B cell (primary cell): Measurements from ENCODE around the gene ALAS2. TPM values are rescaled to one million over a fixed set of nuclear protein-coding genes. Genes with fewer than 3 reads are reported as not detected.

Source experiments
- ATAC-seq: fragments of 200-7000 bp; cut with Tn5 transposase; one replicate; pipeline ENCODE4 v1.10.0; 2021; ENCODE audit warnings: low read depth, mild to moderate bottlenecking, moderate number of reproducible peaks, moderate library complexity
- CTCF ChIA-PET: fragments of 350-600 bp; sonication (Branson Sonifier 250); formaldehyde crosslinking; loops from one replicate; lab custom pipeline; 2021; ENCODE audit warnings: antibody characterized with exemption, inconsistent platforms; lab: Charles Lee
- POLR2A ChIA-PET: fragments of 350-600 bp; sonication (Branson Sonifier 250); formaldehyde crosslinking; loops from one replicate; lab custom pipeline; 2021; ENCODE audit warnings: antibody characterized with exemption; lab: Charles Lee
- DNase-seq: peaks from one replicate; pipeline ENCODE4 v3.0.0; 2013
- H2AFZ ChIP-seq: 2 replicates; pipeline ENCODE4 v1.6.1; 2012; ENCODE audit warnings: mild to moderate bottlenecking, low read depth, low read length; ENCODE audit not compliant: insufficient read depth, poor library complexity, severe bottlenecking
- H3K27ac ChIP-seq, 2 donors: 1 replicate in 1 of 2; 2 replicates in 1 of 2; pipeline ENCODE4 v1.5.1; 2012 to 2013; ENCODE audit warnings: low read length in 2 of 2, mild to moderate bottlenecking in 2 of 2, moderate library complexity in 1 of 2
- H3K27me3 ChIP-seq, 4 experiments: fragments of 200-600 bp in 1 of 4; sonication (generic) in 1 of 4; replicated peaks in 1 of 4; 1 replicate in 2 of 4; 2 replicates in 2 of 4; pipeline versions ENCODE4 v1.6.1 to v1.7.0; 2013 to 2016; ENCODE audit warnings: low read length in 3 of 4, mild to moderate bottlenecking in 2 of 4, mixed read lengths in 1 of 4, moderate library complexity in 1 of 4; ENCODE audit not compliant: insufficient read depth in 4 of 4, control insufficient read depth in 3 of 4; ENCODE audit errors: control extremely low read depth in 1 of 4
- H3K36me3 ChIP-seq, 2 experiments: replicated peaks in 1 of 2; 1 replicate in 1 of 2; 2 replicates in 1 of 2; pipeline versions ENCODE4 v1.6.1 to v1.7.1; 2013; ENCODE audit warnings: low read length in 1 of 2; ENCODE audit not compliant: insufficient read depth in 2 of 2, control insufficient read depth in 1 of 2; ENCODE audit errors: control extremely low read depth in 1 of 2, extremely low read depth in 1 of 2
- H3K4me1 ChIP-seq, 2 donors: fragments of 200-600 bp in 1 of 2; sonication (generic) in 1 of 2; 1 replicate in 1 of 2; 2 replicates in 1 of 2; pipeline versions ENCODE4 v1.5.1 to v1.6.1; 2013 to 2017; ENCODE audit warnings: low read length in 2 of 2; ENCODE audit not compliant: control insufficient read depth in 2 of 2, insufficient read depth in 2 of 2
- H3K4me2 ChIP-seq: replicated peaks from 2 replicates; pipeline ENCODE3; 2012; ENCODE audit warnings: mild to moderate bottlenecking, low read depth, low read length; ENCODE audit not compliant: poor library complexity, severe bottlenecking
- H3K4me3 ChIP-seq, 5 experiments: fragments of 200-600 bp in 1 of 5; sonication (generic) in 1 of 5; 1 replicate in 3 of 5; 2 replicates in 2 of 5; pipeline versions ENCODE4 v1.5.1 to v1.7.0; 2011 to 2016; ENCODE audit warnings: low read length in 4 of 5, mild to moderate bottlenecking in 4 of 5, low read depth in 2 of 5, control low read depth in 1 of 5, moderate library complexity in 1 of 5; ENCODE audit not compliant: insufficient read depth in 1 of 5; ENCODE audit errors: control extremely low read depth in 1 of 5, extremely low read depth in 1 of 5
- H3K79me2 ChIP-seq: fragments of 200-600 bp; sonication (generic); one replicate; pipeline ENCODE4 v1.6.0; 2016; ENCODE audit warnings: low read length; ENCODE audit not compliant: control insufficient read depth, insufficient read depth
- H3K9ac ChIP-seq: fragments of 200-600 bp; sonication (generic); 2 replicates; pipeline ENCODE4 v1.6.1; 2017; ENCODE audit warnings: mild to moderate bottlenecking, low read length, moderate library complexity
- H3K9me3 ChIP-seq, 3 donors: one replicate each; pipeline versions ENCODE4 v1.6.1 to v1.7.1; 2013; ENCODE audit warnings: low read length in 2 of 3; ENCODE audit not compliant: control insufficient read depth in 2 of 3, insufficient read depth in 1 of 3; ENCODE audit errors: control extremely low read depth in 1 of 3
- H4K20me1 ChIP-seq: 2 replicates; pipeline ENCODE4 v1.6.0; 2012; ENCODE audit warnings: mild to moderate bottlenecking, low read length; ENCODE audit not compliant: insufficient read depth, control insufficient read depth, poor library complexity, severe bottlenecking
- H3K27ac Mint-ChIP-seq: one replicate; pipeline ENCODE4 v1.8.0; 2021; ENCODE audit warnings: mixed read lengths
- H3K27me3 Mint-ChIP-seq: one replicate; pipeline ENCODE4 v1.8.0; 2021; ENCODE audit warnings: mixed read lengths
- H3K4me1 Mint-ChIP-seq: one replicate; pipeline ENCODE4 v1.8.0; 2021; ENCODE audit warnings: mixed read lengths
- H3K4me3 Mint-ChIP-seq: one replicate; pipeline ENCODE4 v1.8.0; 2021; ENCODE audit warnings: mixed read lengths
- H3K9me3 Mint-ChIP-seq: one replicate; pipeline ENCODE4 v1.8.0; 2022; ENCODE audit warnings: mixed read lengths; ENCODE audit not compliant: insufficient read depth
- CTCF ChIP-seq: fragments of 200-600 bp; IDR thresholded peaks from one replicate; pipeline ENCODE4 v1.8.0; 2022; ENCODE audit warnings: antibody characterized with exemption, mild to moderate bottlenecking
- EZH2 ChIP-seq: IDR thresholded peaks from 2 replicates; pipeline ENCODE4 v1.6.1; 2012; ENCODE audit warnings: borderline replicate concordance, low read depth, mild to moderate bottlenecking, moderate library complexity, low read length; ENCODE audit not compliant: insufficient read depth, poor library complexity, severe bottlenecking
- WGBS: methylation state at CpG from one replicate; pipeline ENCODE4 v1.1.5; 2013; ENCODE audit warnings: missing lambda C conversion rate; ENCODE audit not compliant: insufficient coverage; 5-methylcytosine and 5-hydroxymethylcytosine counted together
- intact Hi-C: fragments of 100-400 bp; cut with micrococcal nuclease; formaldehyde crosslinking; loops from one replicate; pipeline ENCODE4 v1.10.0; 2022
- polyA plus RNA-seq: library from polyadenylated mRNA; depleted of rRNA; stranded (reverse); fragments of >200 nt; gene quantifications from 2 replicates; pipeline ENCODE4 v1.2.3, GENCODE V29; 2012
- total RNA-seq, 2 donors: library from RNA; stranded (reverse); fragments of 120-200 nt in 1 of 2; gene quantifications; 1 replicate in 1 of 2; 2 replicates in 1 of 2; pipeline versions ENCODE4 v1.2.3 to v1.2.4, GENCODE V29; 2013 to 2022

ALAS2 gene
- total and polyA plus RNA-seq, 2 donors (not counting 1 experiment from before 2014, with no cell fraction given): 0.94 TPM; not detected in 1

- Histone ChIP-seq H3K79me2 (no peaks in the 10 kb centered on the region), H4K20me1 (no peaks in the 10 kb centered on the region), H3K4me1 (no peaks in the 10 kb centered on the region), H2AFZ (no peak overlapping the region), H3K4me2 (no peak overlapping the region), H3K27me3 (no peaks in the 10 kb centered on the region), H3K4me3 (no peak overlapping the region), H3K9me3 (no peaks in the 10 kb centered on the region), H3K9ac (no peak overlapping the region), H3K36me3 (no peaks in the 10 kb centered on the region), H3K27ac (no peak overlapping the region)
- Mint-ChIP-seq H3K27me3 (no peaks in the 10 kb centered on the region), H3K9me3 (no peaks in the 10 kb centered on the region), H3K27ac (no peak overlapping the region), H3K4me3 (no peak overlapping the region), H3K4me1 (no peaks in the 10 kb centered on the region)
- intact Hi-C loops: no loop called here
- no peak for TF ChIP-seq CTCF
- TF ChIP-seq EZH2: no peak
- ATAC-seq (no peak), DNase-seq (no peak)
- CTCF ChIA-PET: no interaction called here
- POLR2A ChIA-PET: no interaction called here
- WGBS: no CpG with 5 or more reads among the region's 4 CpGs
Measured at GRCh38 chrX:54964766-54965497, 65.8 kb downstream of the ALAS2 start.

- Histone ChIP-seq H3K79me2 (no peaks in the 10 kb centered on the region), H2AFZ (no peak overlapping the region), H3K4me1 (no peaks in the 10 kb centered on the region), H3K9me3 (no peaks in the 10 kb centered on the region), H3K4me2 (no peak overlapping the region), H3K4me3 (no peak overlapping the region), H3K9ac (no peak overlapping the region), H3K27me3 (no peaks in the 10 kb centered on the region), H3K36me3 (no peaks in the 10 kb centered on the region), H3K27ac (no peak overlapping the region), H4K20me1 (no peaks in the 10 kb centered on the region)
- ATAC-seq (no peak), DNase-seq (no peak)
- ChIA-PET CTCF (no interaction called here), POLR2A (no interaction called here)
- no peaks in the 10 kb centered on the region for H3K27me3 Mint-ChIP-seq
- no peak overlapping the region for H3K27ac Mint-ChIP-seq
- H3K4me3 Mint-ChIP-seq: no peak overlapping the region
- 100% methylated on average over 1 of the region's 1 CpG for WGBS
- H3K4me1 Mint-ChIP-seq: no peaks in the 10 kb centered on the region
- intact Hi-C loops: no loop called here
- no peak for TF ChIP-seq EZH2
- no peak for TF ChIP-seq CTCF
- no peaks in the 10 kb centered on the region for H3K9me3 Mint-ChIP-seq
Measured at GRCh38 chrX:54961750-54962149, 69.0 kb downstream of the ALAS2 start.

Other genes with a start within 250 kb of the ALAS2 start
- not detected in 2 replicates for gene ITIH6, start 232.7 kb downstream of the ALAS2 start, total RNA-seq
- gene ITIH6, start 232.7 kb downstream of the ALAS2 start, polyA plus RNA-seq: not detected in 2 replicates
- gene MAGED2, start 223.2 kb downstream of the ALAS2 start, total RNA-seq: 77.7 and 87.2 TPM in 2 replicates
- gene MAGED2, start 223.2 kb downstream of the ALAS2 start, polyA plus RNA-seq: 47.8 and 68.1 TPM in 2 replicates
- 1.5 and 5.8 TPM in 2 replicates for gene TRO, start 110.2 kb downstream of the ALAS2 start, total RNA-seq
- gene TRO, start 110.2 kb downstream of the ALAS2 start, polyA plus RNA-seq: 1.7 and 2.8 TPM in 2 replicates
- gene PFKFB1, start 36.8 kb downstream of the ALAS2 start, total RNA-seq: 0.47 and 0.56 TPM in 2 replicates
- 0.32 and 0.37 TPM in 2 replicates for gene PFKFB1, start 36.8 kb downstream of the ALAS2 start, polyA plus RNA-seq
- 13.1 and 19.6 TPM in 2 replicates for gene APEX2, start 30.6 kb downstream of the ALAS2 start, total RNA-seq
- gene APEX2, start 30.6 kb downstream of the ALAS2 start, polyA plus RNA-seq: 11.4 and 18.0 TPM in 2 replicates
- 0.67 TPM in 1 of 2 replicates, not detected in the other for gene PAGE2B, start 44.1 kb upstream of the ALAS2 start, total RNA-seq
- gene PAGE2B, start 44.1 kb upstream of the ALAS2 start, polyA plus RNA-seq: not detected in 2 replicates
- 1.7 TPM in 1 of 2 replicates, not detected in the other for gene PAGE2, start 58.0 kb upstream of the ALAS2 start, total RNA-seq
- gene PAGE2, start 58.0 kb upstream of the ALAS2 start, polyA plus RNA-seq: not detected in 2 replicates
- gene PAGE5, start 189.4 kb upstream of the ALAS2 start, total RNA-seq: not detected in 2 replicates
- not detected in 2 replicates for gene PAGE5, start 189.4 kb upstream of the ALAS2 start, polyA plus RNA-seq
- gene PAGE3, start 233.9 kb upstream of the ALAS2 start, total RNA-seq: not detected in 2 replicates
- not detected in 2 replicates for gene PAGE3, start 233.9 kb upstream of the ALAS2 start, polyA plus RNA-seq